GM19463 (cell line): ENCODE results near the gene CHMP4B.

ENCODE experiments used
- ATAC-seq: cut with Tn5 transposase; IDR thresholded peaks from one replicate; pipeline ENCODE4 v1.9.1; 2021; ENCODE audit warnings: mild to moderate bottlenecking, moderate library complexity; ENCODE audit not compliant: unreplicated experiment

The CHMP4B gene

DNA sequence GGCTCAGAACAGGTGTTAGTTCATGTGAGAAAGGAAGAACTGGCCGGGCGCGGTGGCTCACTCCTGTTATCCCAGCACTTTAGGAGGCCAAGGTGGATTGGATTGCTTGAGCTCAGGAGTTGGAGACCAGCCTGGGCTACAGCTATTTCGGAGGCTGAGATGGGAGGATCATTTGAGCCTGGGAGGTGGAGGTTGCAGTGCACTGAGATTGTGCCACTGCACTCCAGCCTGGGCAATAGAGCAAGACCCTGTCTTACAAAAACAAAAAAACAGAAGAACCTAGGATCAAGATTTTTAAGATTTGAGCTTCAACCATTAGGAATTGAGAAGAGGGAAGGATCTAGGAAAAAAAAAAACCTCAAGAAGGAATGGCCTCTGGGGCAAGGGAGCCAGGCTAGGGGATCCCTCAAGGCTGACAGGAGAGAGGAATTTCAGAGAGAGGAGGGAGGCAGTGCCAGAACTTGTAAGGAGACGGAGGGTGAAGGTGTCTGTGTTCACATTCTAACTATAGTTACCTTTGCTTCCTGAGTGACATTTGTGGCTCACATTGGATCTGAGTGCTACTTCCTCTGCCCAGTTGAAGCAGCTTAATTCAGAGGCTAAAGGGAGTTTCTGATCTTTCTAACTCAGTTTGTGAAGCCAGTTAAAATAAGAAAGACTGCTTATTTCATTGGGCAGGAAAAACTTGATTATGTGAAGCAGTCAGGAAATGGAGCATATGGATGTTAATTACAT, 26.1 kb downstream of the CHMP4B start:
- no peak for ATAC-seq

DNA sequence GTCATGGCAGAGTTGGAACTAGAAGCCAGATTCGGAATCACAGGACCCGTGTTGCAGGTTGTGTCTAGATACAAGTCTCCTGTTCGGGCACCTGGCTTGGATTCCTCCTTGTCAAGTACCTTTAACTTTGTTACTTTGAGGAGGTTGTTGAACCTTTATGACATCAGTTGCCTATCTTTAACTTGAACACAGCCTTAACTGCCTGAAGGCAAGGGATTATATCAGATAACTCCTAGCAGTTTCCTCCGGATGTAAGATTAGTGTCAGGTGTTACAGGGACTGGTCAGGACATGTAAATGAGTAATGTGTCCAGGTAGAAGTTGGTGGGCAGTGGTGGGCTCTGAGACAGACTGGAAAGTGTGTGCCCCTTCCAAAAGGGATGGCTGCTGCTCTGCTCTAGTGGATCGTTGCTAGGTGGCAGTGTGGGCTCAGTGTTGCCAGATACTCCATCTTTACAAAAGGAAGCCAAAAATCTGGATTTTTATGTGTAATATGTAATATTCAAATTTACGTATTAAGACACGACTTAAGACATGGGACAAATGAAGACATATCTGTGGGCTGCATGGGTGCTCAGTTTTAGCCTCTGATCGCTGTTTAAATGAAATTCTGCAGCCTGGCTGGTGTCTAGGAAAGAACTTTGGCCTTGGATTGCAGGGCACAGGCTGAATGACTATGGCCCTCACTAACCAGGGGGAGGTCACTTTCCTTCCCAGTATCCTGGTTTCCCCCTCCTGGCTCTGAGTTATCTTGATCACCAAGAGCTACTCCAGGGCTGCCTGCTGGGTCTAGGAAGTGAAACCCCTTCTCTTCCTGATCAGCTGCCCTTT, 27.1 kb downstream of the CHMP4B start:
- ATAC-seq, result no peak

- ATAC-seq, result no peak
Observed at GRCh38 chr20:33839591-33839990, 28.4 kb downstream of the CHMP4B start.

GRCh38 chr20:33840160-33840559, 29.0 kb downstream of the CHMP4B start:
- ATAC-seq, result no peak

GRCh38 chr20:33840759-33841435, 29.7 kb downstream of the CHMP4B start:
- ATAC-seq, result no peak

GRCh38 chr20:33841436-33841799, 30.3 kb downstream of the CHMP4B start:
- ATAC-seq, result no peak

DNA sequence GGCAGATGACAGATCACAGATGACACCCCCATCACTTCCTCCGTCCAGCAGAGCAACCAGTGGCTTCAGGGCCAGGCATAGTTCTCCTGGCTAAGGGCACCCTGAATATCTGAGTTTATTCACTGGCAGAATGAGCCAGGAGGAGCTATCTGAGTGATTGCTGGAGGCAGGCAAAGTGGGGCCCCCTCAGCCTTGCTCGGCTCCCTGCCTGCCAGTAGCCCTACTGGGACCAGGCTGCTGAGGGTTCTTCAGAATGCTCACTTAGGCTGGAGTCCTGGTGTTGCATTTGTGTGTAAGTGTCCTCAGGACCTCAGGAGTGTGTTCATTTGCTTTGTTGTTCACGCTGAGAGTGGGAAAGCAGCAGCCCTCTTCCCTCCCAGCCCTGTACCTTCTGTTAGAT, 31.2 kb downstream of the CHMP4B start:
- no peak for ATAC-seq

- no peak for ATAC-seq
Observed at GRCh38 chr20:33843050-33843449, 31.9 kb downstream of the CHMP4B start.

DNA sequence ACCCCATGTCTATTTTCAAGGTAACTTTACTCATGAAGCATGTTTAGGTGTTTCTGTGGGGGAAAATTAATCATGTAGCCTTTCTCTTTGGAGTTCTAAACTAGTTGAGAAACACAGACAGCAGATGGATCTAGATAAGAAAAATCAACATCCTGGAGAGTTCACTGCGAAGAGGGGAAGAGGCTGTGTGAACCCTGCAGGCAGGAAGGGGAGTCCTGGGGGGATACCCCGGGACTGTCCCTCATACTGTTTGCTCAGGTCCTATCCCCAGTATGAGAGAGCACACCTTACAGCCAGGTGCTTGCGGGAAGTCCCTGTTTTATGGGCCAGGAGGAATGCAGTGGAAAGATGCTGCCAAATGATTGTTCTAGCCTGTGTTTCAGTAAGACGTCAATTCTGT, 32.7 kb downstream of the CHMP4B start:
- ATAC-seq, result no peak

- ATAC-seq, result no peak
Observed at GRCh38 chr20:33846291-33846935, 35.3 kb downstream of the CHMP4B start.

- no peak for ATAC-seq
Observed at GRCh38 chr20:33847006-33847405, 35.9 kb downstream of the CHMP4B start.

DNA sequence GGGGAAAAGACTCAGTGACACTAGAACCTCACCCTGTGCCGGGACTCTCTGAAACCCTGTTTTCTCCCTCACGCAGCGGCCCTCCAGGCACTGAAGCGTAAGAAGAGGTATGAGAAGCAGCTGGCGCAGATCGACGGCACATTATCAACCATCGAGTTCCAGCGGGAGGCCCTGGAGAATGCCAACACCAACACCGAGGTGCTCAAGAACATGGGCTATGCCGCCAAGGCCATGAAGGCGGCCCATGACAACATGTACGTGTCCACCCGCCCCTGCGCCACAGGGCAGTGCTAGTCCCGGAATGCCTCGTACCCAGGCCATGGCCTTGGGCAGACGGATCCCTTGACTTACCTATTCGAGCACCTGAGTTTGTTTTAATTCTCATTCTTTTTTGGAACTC, 37.2 kb downstream of the CHMP4B start:
- no peak for ATAC-seq

DNA sequence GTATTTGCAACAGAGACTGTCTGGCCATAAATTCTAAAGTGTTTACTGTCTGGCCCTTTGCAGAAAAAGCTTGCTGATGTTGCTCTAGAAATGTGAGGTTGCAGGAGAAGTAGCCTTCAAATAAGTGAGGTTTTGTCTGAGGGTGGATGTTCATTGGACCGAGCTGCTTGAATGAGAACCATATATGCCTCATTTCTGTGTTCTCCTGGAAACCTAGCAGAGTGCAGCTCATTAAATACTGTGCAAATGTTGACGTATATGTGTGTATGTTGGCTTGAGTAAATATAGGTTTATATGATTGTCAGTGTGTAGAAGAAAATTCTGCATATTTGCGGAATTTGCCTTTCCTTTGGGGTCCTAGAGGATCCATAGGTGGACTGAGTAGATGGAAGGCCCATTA, 39.0 kb downstream of the CHMP4B start:
- no peak for ATAC-seq

GRCh38 chr20:33851842-33852466, 40.8 kb downstream of the CHMP4B start:
- ATAC-seq, result no peak

GRCh38 chr20:33852626-33853506, 41.7 kb downstream of the CHMP4B start:
- no peak for ATAC-seq

DNA sequence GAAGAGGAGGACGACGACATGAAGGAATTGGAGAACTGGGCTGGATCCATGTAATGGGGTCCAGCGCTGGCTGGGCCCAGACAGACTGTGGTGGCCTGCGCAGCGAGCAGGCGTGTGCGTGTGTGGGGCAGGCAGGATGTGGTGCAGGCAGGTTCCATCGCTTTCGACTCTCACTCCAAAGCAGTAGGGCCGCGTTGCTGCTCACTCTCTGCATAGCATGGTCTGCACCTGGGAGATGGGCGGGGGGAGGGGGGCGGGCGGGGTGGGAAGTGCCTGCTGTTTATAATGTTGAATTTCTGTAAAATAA, 42.3 kb downstream of the CHMP4B start:
- no peak for ATAC-seq

GRCh38 chr20:33857722-33858563, 46.8 kb downstream of the CHMP4B start:
- ATAC-seq, result no peak

- no peak for ATAC-seq
Observed at GRCh38 chr20:33858666-33859065, 47.5 kb downstream of the CHMP4B start.

- ATAC-seq, result peak; percentile 69
Observed at GRCh38 chr20:33859157-33859695, 48.1 kb downstream of the CHMP4B start.
